ENCODE data around the gene VWC2. TPM values are rescaled to one million over a fixed set of nuclear protein-coding genes. Genes with fewer than 3 reads are reported as not detected.
"Not testable (repeated sequence)": the region's sequence is repeated elsewhere in the genome, so short reads cannot be mapped to it uniquely, and the experiment has no call there.

The VWC2 gene
- total RNA-seq, 1 experiment from 2014 or later: not detected

- in situ Hi-C loops (cut with HindIII; ENCODE audit: low sequenced_read_pairs): no loop called here
- peak; percentile 24 for DNase-seq (ENCODE audit: low spot score)
Observed at GRCh38 chr7:49840751-49841405, 67.4 kb downstream of the VWC2 start.

GRCh38 chr7:49845626-49846025 lies 72.2 kb downstream of the VWC2 start:
- in situ Hi-C loops (cut with HindIII; ENCODE audit: low sequenced_read_pairs): no loop called here
- DNase-seq (ENCODE audit: low spot score): peak; percentile 23

- no peak for DNase-seq (ENCODE audit: low spot score)
- in situ Hi-C loops (cut with HindIII; ENCODE audit: low sequenced_read_pairs): no loop called here
Observed at GRCh38 chr7:49848211-49848841, 74.9 kb downstream of the VWC2 start.

GRCh38 chr7:49850921-49851613 lies 77.6 kb downstream of the VWC2 start:
- in situ Hi-C loops (cut with HindIII; ENCODE audit: low sequenced_read_pairs): no loop called here
- DNase-seq (ENCODE audit: low spot score): peak; percentile 30

GRCh38 chr7:49851614-49851934 lies 78.1 kb downstream of the VWC2 start:
- in situ Hi-C loops (cut with HindIII; ENCODE audit: low sequenced_read_pairs); DNase-seq (ENCODE audit: low spot score): not testable (repeated sequence)

GRCh38 chr7:49852619-49853462 lies 79.4 kb downstream of the VWC2 start:
- peak; percentile 88 for DNase-seq (ENCODE audit: low spot score)
- in situ Hi-C loops (cut with HindIII; ENCODE audit: low sequenced_read_pairs): no loop called here

GRCh38 chr7:49855281-49855980 lies 82.0 kb downstream of the VWC2 start:
- in situ Hi-C loops (cut with HindIII; ENCODE audit: low sequenced_read_pairs): no loop called here
- DNase-seq (ENCODE audit: low spot score): peak; percentile 86

- DNase-seq (ENCODE audit: low spot score): no peak
- in situ Hi-C loops (cut with HindIII; ENCODE audit: low sequenced_read_pairs): no loop called here
Observed at GRCh38 chr7:49860293-49860692, 86.9 kb downstream of the VWC2 start.

- in situ Hi-C loops (cut with HindIII; ENCODE audit: low sequenced_read_pairs): no loop called here
- DNase-seq (ENCODE audit: low spot score): peak; percentile 54
Observed at GRCh38 chr7:49866076-49866735, 92.8 kb downstream of the VWC2 start.

- in situ Hi-C loops (cut with HindIII; ENCODE audit: low sequenced_read_pairs): no loop called here
- DNase-seq (ENCODE audit: low spot score): peak; percentile 83
Observed at GRCh38 chr7:49866910-49867309, 93.5 kb downstream of the VWC2 start.

GRCh38 chr7:49873420-49873819 lies 100.0 kb downstream of the VWC2 start:
- in situ Hi-C loops (cut with HindIII; ENCODE audit: low sequenced_read_pairs): no loop called here
- DNase-seq (ENCODE audit: low spot score): no peak

- in situ Hi-C loops (cut with HindIII; ENCODE audit: low sequenced_read_pairs): no loop called here
- DNase-seq (ENCODE audit: low spot score): no peak
Observed at GRCh38 chr7:49875336-49875735, 101.9 kb downstream of the VWC2 start.

GRCh38 chr7:49876202-49876601 lies 102.8 kb downstream of the VWC2 start:
- in situ Hi-C loops (cut with HindIII; ENCODE audit: low sequenced_read_pairs): no loop called here
- no peak for DNase-seq (ENCODE audit: low spot score)

- in situ Hi-C loops (cut with HindIII; ENCODE audit: low sequenced_read_pairs): no loop called here
- no peak for DNase-seq (ENCODE audit: low spot score)
Observed at GRCh38 chr7:49878089-49878488, 104.7 kb downstream of the VWC2 start.

GRCh38 chr7:49878627-49879026 lies 105.2 kb downstream of the VWC2 start:
- DNase-seq (ENCODE audit: low spot score): no peak
- in situ Hi-C loops (cut with HindIII; ENCODE audit: low sequenced_read_pairs): no loop called here

- in situ Hi-C loops (cut with HindIII; ENCODE audit: low sequenced_read_pairs): no loop called here
- DNase-seq (ENCODE audit: low spot score): no peak
Observed at GRCh38 chr7:49883933-49884332, 110.5 kb downstream of the VWC2 start.

GRCh38 chr7:49885593-49886285 lies 112.3 kb downstream of the VWC2 start:
- DNase-seq (ENCODE audit: low spot score): no peak
- in situ Hi-C loops (cut with HindIII; ENCODE audit: low sequenced_read_pairs): no loop called here

- DNase-seq (ENCODE audit: low spot score): peak; percentile 53
- in situ Hi-C loops (cut with HindIII; ENCODE audit: low sequenced_read_pairs): no loop called here
Observed at GRCh38 chr7:49892481-49892880, 119.0 kb downstream of the VWC2 start.

All from G401 (cell line).